H1 (cell line): Measurements from ENCODE around the gene CLRN2. TPM values are rescaled to one million over a fixed set of nuclear protein-coding genes. Genes with fewer than 3 reads are reported as not detected.

Source experiments
- SP4 ChIP-seq: IDR thresholded peaks from 2 replicates; pipeline ENCODE4 v1.6.1; 2012; ENCODE audit warnings: low read length, inconsistent platforms
- polyA plus RNA-seq, 7 experiments: library from polyadenylated mRNA; depleted of rRNA in 3 of 7; stranded (reverse) in 5 of 7; unstranded in 2 of 7; fragments of >200 nt in 5 of 7; fragments of 200-250 nt in 2 of 7; gene quantifications; 1 replicate in 5 of 7; 2 replicates in 1 of 7; 4 replicates in 1 of 7; pipeline versions ENCODE4 v1.2.1 to v1.2.3, GENCODE V29; 2011 to 2013; ENCODE audit warnings: missing spikeins in 2 of 7, mixed read lengths in 2 of 7
- total RNA-seq: library from RNA; stranded (reverse); fragmentation: NEBNext Ultra II Directional; extraction: Animal tissue kit (Norgen Biotek cat#: 25700); gene quantifications from 2 replicates; pipeline ENCODE4 v1.2.1, GENCODE V29; 2021

CLRN2 gene
- total and polyA plus RNA-seq, 2 of the 8 experiments (the other 6 are each of a cell fraction or from before 2014, with no cell fraction given): not detected

- no peak for TF ChIP-seq SP4
Measured at GRCh38 chr4:17468619-17469221, 46.2 kb upstream of the CLRN2 start (continued).
